DOHH2 (cell line): ENCODE data around the gene RECQL5.

Source experiments
- EZH2phosphoT487 ChIP-seq: fragments of 200-600 bp; sonication (generic); IDR thresholded peaks from 2 replicates; pipeline ENCODE4 v1.6.1; 2017; ENCODE audit warnings: borderline replicate concordance, mild to moderate bottlenecking, antibody characterized with exemption, low read length, moderate library complexity, mixed read lengths
- TF ChIP-seq, protein P1 (sequence below): fragments of 200-600 bp; sonication (generic); IDR thresholded peaks from one replicate; pipeline ENCODE4 v1.5.1; 2014; ENCODE audit warnings: antibody characterized with exemption, mild to moderate bottlenecking, low read depth, low read length; ENCODE audit not compliant: poor library complexity, severe bottlenecking

DNA sequence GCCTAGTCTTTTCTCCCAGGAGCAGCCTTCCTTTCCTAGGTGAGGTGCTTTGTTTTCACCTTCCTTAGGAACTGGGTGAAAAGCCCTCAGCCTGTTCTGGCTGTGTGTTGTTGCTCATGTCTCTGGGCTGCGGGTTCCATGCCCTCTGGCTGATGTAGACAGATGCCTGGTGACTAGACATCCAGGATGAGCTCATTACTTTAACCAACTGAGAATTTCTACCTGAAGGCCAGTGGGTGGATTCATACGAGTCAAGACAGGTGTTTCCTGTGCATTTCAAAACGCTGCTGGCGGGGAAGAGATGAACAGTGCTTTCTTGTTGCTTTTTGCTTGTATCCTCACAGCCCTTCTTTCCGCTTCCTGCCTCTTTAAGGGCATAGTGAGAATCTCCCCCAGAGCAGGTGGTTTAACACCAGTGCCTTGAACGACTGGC is 22.5 kb upstream of the RECQL5 start:
- TF ChIP-seq, protein P1, sequence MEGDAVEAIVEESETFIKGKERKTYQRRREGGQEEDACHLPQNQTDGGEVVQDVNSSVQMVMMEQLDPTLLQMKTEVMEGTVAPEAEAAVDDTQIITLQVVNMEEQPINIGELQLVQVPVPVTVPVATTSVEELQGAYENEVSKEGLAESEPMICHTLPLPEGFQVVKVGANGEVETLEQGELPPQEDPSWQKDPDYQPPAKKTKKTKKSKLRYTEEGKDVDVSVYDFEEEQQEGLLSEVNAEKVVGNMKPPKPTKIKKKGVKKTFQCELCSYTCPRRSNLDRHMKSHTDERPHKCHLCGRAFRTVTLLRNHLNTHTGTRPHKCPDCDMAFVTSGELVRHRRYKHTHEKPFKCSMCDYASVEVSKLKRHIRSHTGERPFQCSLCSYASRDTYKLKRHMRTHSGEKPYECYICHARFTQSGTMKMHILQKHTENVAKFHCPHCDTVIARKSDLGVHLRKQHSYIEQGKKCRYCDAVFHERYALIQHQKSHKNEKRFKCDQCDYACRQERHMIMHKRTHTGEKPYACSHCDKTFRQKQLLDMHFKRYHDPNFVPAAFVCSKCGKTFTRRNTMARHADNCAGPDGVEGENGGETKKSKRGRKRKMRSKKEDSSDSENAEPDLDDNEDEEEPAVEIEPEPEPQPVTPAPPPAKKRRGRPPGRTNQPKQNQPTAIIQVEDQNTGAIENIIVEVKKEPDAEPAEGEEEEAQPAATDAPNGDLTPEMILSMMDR, result no peak
- TF ChIP-seq EZH2phosphoT487, result no peak
